GM21447 (cell line): ENCODE results near the gene DNAJC17.
A peak's percentile ranks its signal among the peaks of the same experiment; 100 is the strongest.

Source experiments
- ATAC-seq: cut with Tn5 transposase; IDR thresholded peaks from one replicate; pipeline ENCODE4 v1.9.1; 2021; ENCODE audit not compliant: unreplicated experiment

DNAJC17 gene

GRCh38 chr15:40768521-40769273 is 38.6 kb downstream of the DNAJC17 start:
- ATAC-seq, result no peak

- ATAC-seq, result no peak
These were observed 39.3 kb downstream of the DNAJC17 start for GRCh38 chr15:40767838-40768500.

DNA sequence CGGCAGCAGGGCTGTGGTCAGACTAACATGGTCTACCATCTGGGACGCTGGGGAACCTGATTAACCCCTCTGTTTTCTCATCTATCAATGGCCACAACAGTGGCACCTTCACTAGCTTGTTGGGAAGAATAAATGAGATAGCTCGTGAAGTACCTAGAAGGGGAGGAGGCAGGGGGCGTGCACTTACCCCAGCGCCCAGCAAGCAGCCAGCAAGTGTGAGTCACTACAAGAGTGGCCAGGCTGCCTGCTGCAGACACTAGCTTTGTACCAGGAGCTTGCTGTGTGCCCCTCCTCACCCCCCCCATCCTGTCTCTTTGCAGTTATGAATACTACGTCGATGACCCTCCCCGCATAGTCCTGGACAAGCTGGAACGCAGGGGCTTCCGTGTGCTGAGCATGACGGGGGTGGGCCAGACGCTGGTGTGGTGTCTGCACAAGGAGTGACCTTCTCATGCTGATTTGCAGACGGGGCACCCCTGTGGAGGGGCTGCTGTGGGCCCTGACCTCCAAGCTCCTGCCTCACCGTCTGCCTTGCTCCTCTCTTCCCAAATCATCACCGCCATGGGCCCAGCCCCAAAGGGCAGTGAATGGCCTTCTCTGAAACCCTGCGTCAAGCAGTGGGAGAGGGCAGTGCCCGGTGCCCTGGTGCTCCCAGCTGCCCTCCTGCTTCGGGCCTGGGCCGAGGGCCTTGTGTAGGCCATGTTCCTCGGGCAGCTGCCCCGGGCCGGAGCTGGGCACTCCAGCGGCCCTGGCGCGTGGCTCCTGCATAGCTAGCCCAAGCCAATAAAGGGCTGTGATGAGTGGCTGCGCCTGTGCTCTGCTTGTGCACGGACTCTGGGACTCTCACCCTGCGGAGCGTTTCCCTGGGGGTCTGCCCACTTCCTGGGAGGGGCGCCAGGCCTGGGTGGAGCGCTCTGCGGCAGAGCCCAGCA is 40.1 kb downstream of the DNAJC17 start:
- no peak for ATAC-seq

DNA sequence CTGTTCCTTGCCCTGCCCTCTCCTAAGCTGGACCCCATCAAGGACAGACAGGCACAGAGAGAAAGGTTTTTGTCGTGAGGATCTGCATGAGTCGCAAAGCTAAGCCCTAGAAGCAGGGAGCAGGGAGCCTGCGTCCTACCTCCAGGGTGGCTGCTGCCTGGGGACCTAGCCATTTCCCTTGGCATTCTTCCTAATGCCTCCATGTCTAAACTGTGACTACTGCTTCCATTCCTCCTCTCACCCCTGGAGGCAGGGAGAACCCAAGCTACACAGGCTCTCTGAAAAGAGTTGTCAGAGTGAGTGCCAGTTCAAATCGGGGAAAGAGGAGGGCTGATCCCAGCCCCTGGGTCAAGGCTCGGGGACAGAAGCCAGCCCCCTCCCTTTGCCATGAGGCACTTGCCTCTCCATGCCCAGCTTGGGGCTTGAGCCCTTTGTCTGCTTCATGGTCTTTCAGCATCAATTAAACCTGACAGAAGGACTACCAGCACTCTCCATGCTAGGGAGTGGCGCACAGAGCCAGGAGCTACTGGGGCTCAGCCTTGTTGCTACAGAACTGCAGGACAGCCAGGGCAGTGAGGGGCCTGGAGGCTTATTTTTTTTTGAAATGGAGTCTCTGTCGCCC is 41.0 kb downstream of the DNAJC17 start:
- no peak for ATAC-seq

DNA sequence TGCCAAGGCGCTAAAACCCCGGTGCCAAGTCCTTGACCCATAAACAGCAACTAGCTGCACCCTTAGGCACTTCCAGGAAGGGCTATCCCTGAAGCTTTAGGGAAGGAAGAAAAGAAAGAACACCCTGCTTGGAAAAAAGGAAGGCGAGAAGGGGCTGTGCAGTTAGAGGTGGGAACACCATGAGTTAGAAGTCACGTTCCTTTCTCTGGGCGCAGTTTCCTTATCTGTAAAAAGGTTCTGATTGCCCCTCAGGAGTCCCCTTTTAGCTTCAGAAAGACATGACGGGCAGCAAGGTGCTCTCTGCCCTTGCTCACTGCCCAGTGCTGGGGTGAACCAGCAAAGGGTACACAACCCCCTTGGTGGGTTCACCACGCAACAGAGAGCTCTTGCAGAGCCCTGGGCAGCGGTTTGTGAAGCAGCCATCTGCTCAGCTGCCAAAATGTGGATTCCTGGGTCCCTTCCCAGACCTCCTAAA is 42.6 kb downstream of the DNAJC17 start:
- no peak for ATAC-seq

DNA sequence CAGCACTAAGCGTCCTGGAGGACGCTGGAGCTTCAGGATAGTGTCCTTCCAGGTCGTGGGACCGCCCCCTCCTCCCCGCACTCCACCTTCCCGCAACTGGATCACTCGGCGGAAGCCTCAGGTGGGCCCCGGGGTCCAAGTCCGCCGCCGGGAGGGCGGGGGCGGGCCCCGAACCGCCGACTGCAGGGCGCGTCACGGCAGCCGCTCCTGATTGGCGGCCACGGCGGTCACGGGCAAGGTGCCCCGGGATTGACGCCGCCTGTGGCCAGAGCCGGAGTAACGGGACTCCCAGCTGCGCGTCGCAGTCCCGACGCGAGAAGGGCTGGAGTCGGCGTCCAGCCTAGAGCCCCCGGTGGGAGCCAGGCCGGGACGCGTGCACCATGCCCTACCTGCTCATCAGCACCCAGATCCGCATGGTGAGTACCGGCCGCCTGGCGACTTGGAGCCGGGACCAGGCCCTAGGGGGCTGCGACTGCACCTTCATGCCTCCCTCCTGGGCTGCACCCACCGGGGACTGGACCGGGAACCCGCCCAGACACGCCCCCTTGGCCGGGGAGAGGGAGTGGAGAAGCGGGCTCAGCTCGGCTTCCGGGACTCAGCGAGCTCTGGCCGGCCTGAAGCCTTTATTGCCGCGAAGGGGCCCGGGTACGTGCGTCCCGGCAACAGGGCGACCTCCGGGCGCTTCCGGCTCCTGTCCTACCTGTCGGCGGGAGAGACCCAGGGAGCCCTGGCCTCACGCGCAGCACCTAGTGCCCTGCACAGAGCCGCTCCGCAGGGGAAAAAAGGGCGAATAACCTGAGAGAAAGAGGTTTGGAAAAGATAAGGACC is 43.3 kb downstream of the DNAJC17 start, which contains the start of gene GCHFR:
Gene GCHFR, plus strand, starts transcription at position 268 of the 828 bp plus-strand sequence. Its CDS starts 113 bp downstream, at position 381.
- ATAC-seq, result peak; percentile 39

GRCh38 chr15:40762919-40763800 is 44.1 kb downstream of the DNAJC17 start:
- ATAC-seq, result no peak

DNA sequence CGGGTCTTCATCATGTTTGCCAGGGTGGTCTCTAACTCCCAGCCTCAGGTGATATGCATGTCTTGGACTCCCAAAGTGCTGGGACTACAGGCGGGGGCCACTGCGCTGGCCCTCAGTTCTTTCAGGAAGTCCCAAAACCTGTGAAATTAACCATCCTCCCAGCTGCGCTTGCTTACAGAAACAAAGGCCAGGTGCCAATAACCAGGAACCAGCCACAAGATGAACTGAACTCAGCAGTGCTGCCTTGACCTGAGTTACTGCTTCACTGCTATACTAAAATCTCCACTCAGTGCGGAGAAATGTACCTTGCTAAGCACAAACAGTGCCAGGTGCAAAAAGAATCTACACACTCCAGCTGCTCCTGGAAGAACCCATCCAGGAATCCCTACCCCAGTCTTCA is 47.3 kb downstream of the DNAJC17 start:
- ATAC-seq, result no peak

GRCh38 chr15:40756938-40757337 is 50.3 kb downstream of the DNAJC17 start:
- no peak for ATAC-seq

- no peak for ATAC-seq
These were observed 51.5 kb downstream of the DNAJC17 start for GRCh38 chr15:40755812-40756208.

GRCh38 chr15:40754883-40755811 is 52.1 kb downstream of the DNAJC17 start, which contains the start of gene RMDN3:
TSS of gene RMDN3 (minus strand) at chr15:40755254. CDS start at chr15:40754783, 471 bp downstream.
- peak; percentile 66 for ATAC-seq

DNA sequence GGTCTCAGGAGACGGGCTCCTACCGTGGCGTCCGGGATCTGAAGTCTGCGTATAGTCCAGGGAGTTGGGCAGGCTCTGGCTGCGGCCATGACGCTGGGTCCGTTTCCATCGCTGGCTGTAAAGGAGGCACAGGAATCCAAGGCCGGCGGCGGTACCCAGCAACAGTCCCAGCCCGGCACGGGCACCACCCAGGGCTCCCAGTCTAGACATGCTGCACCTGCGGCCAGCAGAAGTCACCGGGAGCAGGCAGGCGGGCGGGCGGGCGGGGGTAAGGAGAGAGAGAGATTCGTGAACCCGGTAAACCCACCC is 52.7 kb downstream of the DNAJC17 start:
- ATAC-seq, result peak; percentile 11

DNA sequence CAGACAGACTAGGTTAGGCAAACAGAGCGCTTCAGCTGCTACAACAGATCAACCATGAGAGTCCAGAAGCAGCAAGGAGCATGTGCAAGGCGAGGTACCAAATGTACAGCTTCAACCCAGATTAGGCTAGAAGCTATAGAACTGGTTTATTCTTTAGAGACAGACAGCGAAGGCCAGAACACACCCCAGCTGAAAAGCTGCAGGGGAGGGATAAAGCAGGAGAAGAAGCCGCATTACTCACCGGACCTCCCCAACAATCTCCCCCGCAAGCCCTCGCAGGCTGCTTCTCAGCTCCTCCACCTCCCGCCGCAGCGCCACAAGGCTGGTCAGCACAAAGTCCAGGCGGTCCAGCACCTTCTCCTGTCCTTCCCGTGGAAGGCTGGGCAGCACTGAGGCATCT is 55.5 kb downstream of the DNAJC17 start:
- no peak for ATAC-seq

DNA sequence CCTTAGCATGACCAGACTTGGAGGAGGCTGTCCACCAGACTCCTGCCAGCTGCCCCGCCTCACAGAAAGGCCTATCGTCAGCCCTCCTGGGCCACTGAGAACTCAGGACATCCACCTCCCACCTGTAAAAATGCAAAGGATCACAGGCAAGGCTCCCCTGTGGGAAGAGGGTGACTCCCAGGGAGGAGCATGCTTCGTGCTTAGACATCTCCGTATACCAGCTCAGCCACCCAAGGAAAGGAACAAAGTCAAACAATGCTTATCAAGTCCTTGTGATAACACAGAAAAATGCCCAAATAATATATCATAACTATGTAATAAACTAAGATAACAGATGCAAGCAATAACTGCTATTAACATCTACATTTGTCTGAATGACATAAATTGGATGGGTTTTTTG is 56.4 kb downstream of the DNAJC17 start:
- no peak for ATAC-seq

DNA sequence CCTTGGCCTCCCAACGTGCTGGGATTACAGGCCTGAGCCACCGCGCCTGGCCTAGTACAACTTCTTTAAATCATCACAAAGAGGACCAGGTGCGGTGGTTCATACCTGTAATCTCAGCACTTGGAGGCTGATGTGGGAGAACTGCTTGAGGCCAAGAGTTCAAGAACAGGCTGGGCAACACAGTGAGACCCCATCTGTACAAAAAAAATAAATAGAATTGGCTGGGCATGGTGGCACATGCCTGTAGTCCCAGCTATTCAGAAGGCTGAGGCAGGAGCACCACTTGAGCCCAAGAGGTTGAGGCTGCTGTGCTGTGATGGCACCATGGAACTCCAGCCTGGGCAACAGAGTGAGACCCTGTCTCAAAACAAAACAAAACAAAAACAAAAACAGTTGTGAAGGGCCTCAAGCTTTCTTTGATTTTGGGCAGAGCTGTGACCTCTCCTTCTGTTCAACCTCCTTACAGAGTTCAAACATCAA is 58.1 kb downstream of the DNAJC17 start:
- no peak for ATAC-seq

GRCh38 chr15:40747685-40748631 is 59.3 kb downstream of the DNAJC17 start:
- ATAC-seq, result no peak
